GM12892 (cell line): Measurements from ENCODE around the gene TAGLN3.

Experiments used
- POLR2A ChIP-seq: IDR thresholded peaks from 2 replicates; pipeline ENCODE4 v1.6.1; 2011; ENCODE audit warnings: low read depth, low read length, control low read depth
- POLR2AphosphoS5 ChIP-seq: IDR thresholded peaks from 2 replicates; pipeline ENCODE4 v1.6.1; 2011; ENCODE audit warnings: low read depth, low read length, control low read depth

GRCh38 chr3:112053229-112053628, 54.5 kb downstream of the TAGLN3 start:
- TF ChIP-seq POLR2A (no peak), POLR2AphosphoS5 (no peak)
